Measurements from ENCODE around the gene MLX.
"Not testable (repeated sequence)": the region's sequence is repeated elsewhere in the genome, so short reads cannot be mapped to it uniquely, and the experiment has no call there.

DNA sequence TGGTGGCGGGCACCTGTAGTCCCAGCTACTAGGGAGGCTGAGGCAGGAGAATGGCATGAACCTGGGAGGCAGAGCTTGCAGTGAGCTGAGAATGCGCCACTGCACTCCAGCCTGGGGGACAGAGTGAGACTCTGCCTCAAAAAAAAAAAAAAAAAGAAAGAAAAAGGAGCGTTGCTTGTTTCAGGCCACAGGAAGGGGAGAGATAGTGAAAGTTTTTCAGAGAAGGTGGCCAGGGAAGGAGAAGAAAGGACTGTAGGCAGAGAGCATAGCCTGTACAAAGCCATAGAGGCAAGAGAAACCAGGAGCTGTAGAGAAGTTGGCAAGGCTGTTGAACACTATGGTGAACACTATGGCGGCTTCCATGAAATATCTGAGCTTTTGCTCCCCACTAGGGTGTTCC lies 26.3 kb upstream of the MLX start:
- TF ChIP-seq POLR2A (IDR thresholded peaks at IDR 0.05): not testable (repeated sequence)
- TF ChIP-seq, protein P1, sequence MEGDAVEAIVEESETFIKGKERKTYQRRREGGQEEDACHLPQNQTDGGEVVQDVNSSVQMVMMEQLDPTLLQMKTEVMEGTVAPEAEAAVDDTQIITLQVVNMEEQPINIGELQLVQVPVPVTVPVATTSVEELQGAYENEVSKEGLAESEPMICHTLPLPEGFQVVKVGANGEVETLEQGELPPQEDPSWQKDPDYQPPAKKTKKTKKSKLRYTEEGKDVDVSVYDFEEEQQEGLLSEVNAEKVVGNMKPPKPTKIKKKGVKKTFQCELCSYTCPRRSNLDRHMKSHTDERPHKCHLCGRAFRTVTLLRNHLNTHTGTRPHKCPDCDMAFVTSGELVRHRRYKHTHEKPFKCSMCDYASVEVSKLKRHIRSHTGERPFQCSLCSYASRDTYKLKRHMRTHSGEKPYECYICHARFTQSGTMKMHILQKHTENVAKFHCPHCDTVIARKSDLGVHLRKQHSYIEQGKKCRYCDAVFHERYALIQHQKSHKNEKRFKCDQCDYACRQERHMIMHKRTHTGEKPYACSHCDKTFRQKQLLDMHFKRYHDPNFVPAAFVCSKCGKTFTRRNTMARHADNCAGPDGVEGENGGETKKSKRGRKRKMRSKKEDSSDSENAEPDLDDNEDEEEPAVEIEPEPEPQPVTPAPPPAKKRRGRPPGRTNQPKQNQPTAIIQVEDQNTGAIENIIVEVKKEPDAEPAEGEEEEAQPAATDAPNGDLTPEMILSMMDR (IDR thresholded peaks at IDR 0.05): not testable (repeated sequence)
